ENCODE data around the gene TRABD2B. TPM values are rescaled to one million over a fixed set of nuclear protein-coding genes. Genes with fewer than 3 reads are reported as not detected.

TRABD2B gene
- total RNA-seq, 1 experiment from 2014 or later = 0.05 TPM

GRCh38 chr1:47935856-47936255, 61.3 kb downstream of the TRABD2B start:
- ChIA-PET RAD21 (ENCODE audit: low non-redundant PET in 1 of 2, low total read pairs in 2 of 2, uncharacterized antibody in 2 of 2, unreplicated experiment in 2 of 2) (no interaction called here), CTCF (interaction anchor here (0.8 kb wide), 1 partner anchor 210 kb away, joined by 3 read pairs; no protein-coding TSS in a partner anchor), POLR2A (no interaction called here)
- Histone ChIP-seq H2AFZ (ENCODE audit: low read depth, low read length, poor library complexity, severe bottlenecking) (no peak overlapping the region), H4K20me1 (ENCODE audit: insufficient read depth) (no peaks in the 10 kb centered on the region), H3K9me2 (ENCODE audit: insufficient read depth) (no peaks in the 10 kb centered on the region), H3K27me3 (ENCODE audit: insufficient read depth, low read length) (no peaks in the 10 kb centered on the region; the same call in none of the 2 replicates), H3K27ac (ENCODE audit: low read depth, low read length) (no peak overlapping the region), H3K79me2 (ENCODE audit: insufficient read depth, low read length) (no peaks in the 10 kb centered on the region), H3K9me3 (ENCODE audit: control insufficient read depth in 1 of 2, insufficient read depth in 1 of 2, low read depth in 1 of 2, low read length in 2 of 2) (no peaks in the 10 kb centered on the region), H3K4me2 (ENCODE audit: low read length) (no peak overlapping the region), H3K36me3 (ENCODE audit: control insufficient read depth in 1 of 2, insufficient read depth in 2 of 2, low read length in 2 of 2) (no peaks in the 10 kb centered on the region), H3K4me1 (ENCODE audit: control insufficient read depth in 1 of 2, insufficient read depth in 2 of 2, low read length in 2 of 2) (peaks cover 2 to 8% of the 10 kb centered on the region in 2 experiments; a peak in 2 of 4 replicates), H3K9ac (ENCODE audit: low read length) (no peak overlapping the region), H3K4me3 (replicated peaks in 1 of 2; ENCODE audit: low read depth in 1 of 2, low read length in 2 of 2) (no peak overlapping the region)
- intact Hi-C loops (cut with micrococcal nuclease) = no loop called here
- ATAC-seq (no peak), DNase-seq (ENCODE audit: low read depth, low spot score) (no peak)
- no TSS peak for BruUV-seq (replicated peaks)
- TF ChIP-seq EZH2phosphoT487 (IDR thresholded peaks at IDR 0.05; ENCODE audit: borderline replicate concordance) = no peak
- no peak for TF ChIP-seq SRF (IDR thresholded peaks at IDR 0.05; ENCODE audit: low read depth)
- no peak for TF ChIP-seq TCF7L2 (IDR thresholded peaks at IDR 0.05; ENCODE audit: borderline replicate concordance, extremely low read depth, insufficient read depth, insufficient read length)
- TF ChIP-seq ZNF274 (IDR thresholded peaks at IDR 0.05; ENCODE audit: low read depth, low read length) = no peak
- TF ChIP-seq, protein P1, sequence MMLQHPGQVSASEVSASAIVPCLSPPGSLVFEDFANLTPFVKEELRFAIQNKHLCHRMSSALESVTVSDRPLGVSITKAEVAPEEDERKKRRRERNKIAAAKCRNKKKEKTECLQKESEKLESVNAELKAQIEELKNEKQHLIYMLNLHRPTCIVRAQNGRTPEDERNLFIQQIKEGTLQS (IDR thresholded peaks at IDR 0.05) = no peak
- no peak for TF ChIP-seq SP1 (IDR thresholded peaks at IDR 0.05; ENCODE audit: low read depth)
- no peak for TF ChIP-seq ZFX (IDR thresholded peaks at IDR 0.05)
- TF ChIP-seq, protein P2, sequence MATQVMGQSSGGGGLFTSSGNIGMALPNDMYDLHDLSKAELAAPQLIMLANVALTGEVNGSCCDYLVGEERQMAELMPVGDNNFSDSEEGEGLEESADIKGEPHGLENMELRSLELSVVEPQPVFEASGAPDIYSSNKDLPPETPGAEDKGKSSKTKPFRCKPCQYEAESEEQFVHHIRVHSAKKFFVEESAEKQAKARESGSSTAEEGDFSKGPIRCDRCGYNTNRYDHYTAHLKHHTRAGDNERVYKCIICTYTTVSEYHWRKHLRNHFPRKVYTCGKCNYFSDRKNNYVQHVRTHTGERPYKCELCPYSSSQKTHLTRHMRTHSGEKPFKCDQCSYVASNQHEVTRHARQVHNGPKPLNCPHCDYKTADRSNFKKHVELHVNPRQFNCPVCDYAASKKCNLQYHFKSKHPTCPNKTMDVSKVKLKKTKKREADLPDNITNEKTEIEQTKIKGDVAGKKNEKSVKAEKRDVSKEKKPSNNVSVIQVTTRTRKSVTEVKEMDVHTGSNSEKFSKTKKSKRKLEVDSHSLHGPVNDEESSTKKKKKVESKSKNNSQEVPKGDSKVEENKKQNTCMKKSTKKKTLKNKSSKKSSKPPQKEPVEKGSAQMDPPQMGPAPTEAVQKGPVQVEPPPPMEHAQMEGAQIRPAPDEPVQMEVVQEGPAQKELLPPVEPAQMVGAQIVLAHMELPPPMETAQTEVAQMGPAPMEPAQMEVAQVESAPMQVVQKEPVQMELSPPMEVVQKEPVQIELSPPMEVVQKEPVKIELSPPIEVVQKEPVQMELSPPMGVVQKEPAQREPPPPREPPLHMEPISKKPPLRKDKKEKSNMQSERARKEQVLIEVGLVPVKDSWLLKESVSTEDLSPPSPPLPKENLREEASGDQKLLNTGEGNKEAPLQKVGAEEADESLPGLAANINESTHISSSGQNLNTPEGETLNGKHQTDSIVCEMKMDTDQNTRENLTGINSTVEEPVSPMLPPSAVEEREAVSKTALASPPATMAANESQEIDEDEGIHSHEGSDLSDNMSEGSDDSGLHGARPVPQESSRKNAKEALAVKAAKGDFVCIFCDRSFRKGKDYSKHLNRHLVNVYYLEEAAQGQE (IDR thresholded peaks at IDR 0.05; ENCODE audit: low read depth) = no peak
- TF ChIP-seq EGR1 (IDR thresholded peaks at IDR 0.05; ENCODE audit: low read depth) = no peak
- TF ChIP-seq CBX3 (IDR thresholded peaks at IDR 0.05; ENCODE audit: low read depth) = no peak
- TF ChIP-seq ELF1 (IDR thresholded peaks at IDR 0.05; ENCODE audit: borderline replicate concordance, low read depth) = no peak
- TF ChIP-seq FOSL1 (IDR thresholded peaks at IDR 0.05; ENCODE audit: low read depth) = no peak
- no peak for TF ChIP-seq POLR2A (IDR thresholded peaks at IDR 0.05; ENCODE audit: borderline replicate concordance, extremely low read depth, insufficient read depth, insufficient read length)
- no peak for TF ChIP-seq POLR2AphosphoS5 (IDR thresholded peaks at IDR 0.05; ENCODE audit: low read depth, low read length)
- no peak for TF ChIP-seq YY1 (IDR thresholded peaks at IDR 0.05; ENCODE audit: extremely low read depth, insufficient replicate concordance, low read depth, low read length)
- no peak for TF ChIP-seq JUND (IDR thresholded peaks at IDR 0.05)
- TF ChIP-seq, protein P3, sequence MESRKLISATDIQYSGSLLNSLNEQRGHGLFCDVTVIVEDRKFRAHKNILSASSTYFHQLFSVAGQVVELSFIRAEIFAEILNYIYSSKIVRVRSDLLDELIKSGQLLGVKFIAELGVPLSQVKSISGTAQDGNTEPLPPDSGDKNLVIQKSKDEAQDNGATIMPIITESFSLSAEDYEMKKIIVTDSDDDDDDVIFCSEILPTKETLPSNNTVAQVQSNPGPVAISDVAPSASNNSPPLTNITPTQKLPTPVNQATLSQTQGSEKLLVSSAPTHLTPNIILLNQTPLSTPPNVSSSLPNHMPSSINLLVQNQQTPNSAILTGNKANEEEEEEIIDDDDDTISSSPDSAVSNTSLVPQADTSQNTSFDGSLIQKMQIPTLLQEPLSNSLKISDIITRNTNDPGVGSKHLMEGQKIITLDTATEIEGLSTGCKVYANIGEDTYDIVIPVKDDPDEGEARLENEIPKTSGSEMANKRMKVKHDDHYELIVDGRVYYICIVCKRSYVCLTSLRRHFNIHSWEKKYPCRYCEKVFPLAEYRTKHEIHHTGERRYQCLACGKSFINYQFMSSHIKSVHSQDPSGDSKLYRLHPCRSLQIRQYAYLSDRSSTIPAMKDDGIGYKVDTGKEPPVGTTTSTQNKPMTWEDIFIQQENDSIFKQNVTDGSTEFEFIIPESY (IDR thresholded peaks at IDR 0.05; ENCODE audit: extremely low read depth, insufficient replicate concordance, low read length) = no peak
- no peak for TF ChIP-seq RAD21 (IDR thresholded peaks at IDR 0.05; ENCODE audit: low read depth)
- no peak for TF ChIP-seq MAX (IDR thresholded peaks at IDR 0.05)
- TF ChIP-seq CTCF (IDR thresholded peaks at IDR 0.05 in 2 of 3, conservative IDR thresholded peaks at IDR 0.05 in 1 of 3; ENCODE audit: borderline replicate concordance in 1 of 3, insufficient read depth in 1 of 3, low read depth in 2 of 3, low read length in 2 of 3) = no peak

All from HCT116 (cell line).